Stimulated activated naive CD8-positive, alpha-beta T cell treated with anti-CD3 and anti-CD28 coated beads, Interleukin-15, Interleukin-2, amounts not matched to agents 100 ng/mL and 50 ng/mL, for 24 hours (primary cell): ENCODE measurements around the gene ZBTB18.

Experiments
- H3K27ac Mint-ChIP-seq: one replicate; pipeline ENCODE4 v1.8.0; 2021; ENCODE audit warnings: mild to moderate bottlenecking, mixed read lengths
- H3K27me3 Mint-ChIP-seq: one replicate; pipeline ENCODE4 v1.8.0; 2021; ENCODE audit warnings: mixed read lengths
- H3K36me3 Mint-ChIP-seq: one replicate; pipeline ENCODE4 v1.8.0; 2021; ENCODE audit warnings: low read depth, mixed read lengths
- H3K4me1 Mint-ChIP-seq: one replicate; pipeline ENCODE4 v1.8.0; 2021; ENCODE audit warnings: low read depth, mixed read lengths
- H3K4me3 Mint-ChIP-seq: one replicate; pipeline ENCODE4 v1.8.0; 2021; ENCODE audit warnings: mild to moderate bottlenecking, mixed read lengths
- H3K9me3 Mint-ChIP-seq: one replicate; pipeline ENCODE4 v1.8.0; 2021; ENCODE audit warnings: mixed read lengths

The ZBTB18 gene

DNA sequence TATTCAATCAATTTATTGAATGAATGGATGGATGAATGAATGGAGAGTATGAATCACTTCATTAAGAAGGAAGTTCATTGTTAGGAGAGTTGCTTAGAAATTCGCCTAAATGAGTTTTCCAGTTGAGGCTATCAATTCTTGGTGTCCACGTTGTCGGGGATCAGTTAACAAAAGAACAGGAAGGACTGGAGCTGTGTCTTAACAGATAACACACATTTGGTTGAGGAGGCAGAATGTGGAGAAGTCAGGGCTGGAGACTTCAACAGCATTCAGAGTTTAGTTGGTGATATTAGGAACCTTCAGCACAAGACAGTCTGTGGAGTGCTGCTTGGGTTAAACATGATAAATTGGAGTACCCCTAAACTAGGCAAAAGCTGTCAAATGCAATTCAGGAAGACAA, 33.7 kb downstream of the ZBTB18 start:
- Mint-ChIP-seq H3K27ac (no peak overlapping the region), H3K4me3 (no peak overlapping the region), H3K36me3 (no peaks in the 10 kb centered on the region), H3K9me3 (no peaks in the 10 kb centered on the region), H3K4me1 (no peaks in the 10 kb centered on the region), H3K27me3 (peaks cover 16% of the 10 kb centered on the region)

DNA sequence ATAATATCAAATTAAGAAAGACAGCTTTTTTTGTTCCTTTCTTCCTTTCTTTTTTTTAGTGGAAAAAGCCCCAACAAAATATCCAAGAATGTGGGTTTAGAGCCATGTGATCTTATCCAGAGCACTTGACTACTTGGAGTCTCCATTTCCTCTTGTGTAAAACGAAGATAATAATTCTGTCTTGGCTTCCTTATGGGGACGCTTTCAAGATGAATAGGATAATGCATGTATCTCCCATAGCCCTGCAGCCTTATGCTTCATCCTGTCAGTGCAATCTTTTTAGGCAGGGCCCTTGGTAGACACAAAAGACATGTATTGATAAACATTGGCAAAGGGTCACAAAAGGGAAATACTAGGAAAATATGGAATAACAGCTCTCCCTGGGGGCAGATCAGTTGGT, 34.8 kb downstream of the ZBTB18 start:
- Mint-ChIP-seq H3K27me3 (peaks cover 16% of the 10 kb centered on the region), H3K27ac (no peak overlapping the region), H3K4me3 (no peak overlapping the region), H3K4me1 (no peaks in the 10 kb centered on the region), H3K36me3 (no peaks in the 10 kb centered on the region), H3K9me3 (no peaks in the 10 kb centered on the region)

DNA sequence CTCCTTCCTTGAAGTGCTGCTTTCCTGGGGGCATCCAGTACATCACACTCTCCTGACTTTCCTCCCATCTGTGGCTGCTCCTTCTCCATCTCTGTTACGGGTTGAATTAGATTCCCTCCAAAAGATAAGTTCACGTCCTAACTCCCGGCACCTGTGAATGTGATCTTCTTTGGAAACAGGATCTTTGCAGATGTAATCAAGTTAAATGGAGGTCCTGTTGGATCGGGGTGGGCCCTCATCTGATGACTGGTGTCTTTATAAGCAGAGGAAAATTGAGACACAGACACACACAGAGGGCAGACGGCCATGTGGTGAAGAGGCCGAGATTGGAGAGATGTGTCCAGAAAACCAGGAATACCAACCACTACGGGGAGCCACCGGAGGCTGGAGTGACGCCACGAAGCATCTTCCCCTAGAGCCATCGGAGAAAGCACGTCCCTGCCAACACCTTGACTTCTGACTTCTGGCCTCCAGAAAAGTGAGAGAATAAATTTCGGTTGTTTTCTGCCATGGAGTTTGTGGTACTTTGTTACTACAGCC, 36.0 kb downstream of the ZBTB18 start:
- no peaks in the 10 kb centered on the region for H3K36me3 Mint-ChIP-seq
- no peaks in the 10 kb centered on the region for H3K4me1 Mint-ChIP-seq
- H3K27me3 Mint-ChIP-seq: peaks cover 16% of the 10 kb centered on the region
- no peak overlapping the region for H3K4me3 Mint-ChIP-seq
- H3K9me3 Mint-ChIP-seq: no peaks in the 10 kb centered on the region
- no peak overlapping the region for H3K27ac Mint-ChIP-seq

DNA sequence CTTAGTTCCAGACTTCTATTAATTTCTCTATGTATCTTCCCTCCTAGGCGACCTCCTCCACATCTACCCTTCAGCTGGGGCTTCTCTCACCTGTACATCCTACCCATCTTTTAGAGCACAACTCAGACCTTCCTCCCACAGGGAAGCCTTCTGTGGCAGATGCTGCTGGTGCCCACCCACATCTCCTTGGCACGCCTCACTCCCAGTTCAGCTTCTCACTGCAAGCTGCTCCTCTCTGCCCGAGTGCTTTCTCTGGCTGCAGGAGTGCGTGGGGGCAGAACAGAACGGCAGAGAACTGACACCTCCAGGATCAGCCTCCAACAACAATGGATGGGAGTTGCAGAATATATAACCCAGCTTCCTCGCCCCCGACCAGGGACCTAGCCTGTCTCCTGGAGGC, 36.5 kb downstream of the ZBTB18 start:
- H3K27ac Mint-ChIP-seq: no peak overlapping the region
- H3K36me3 Mint-ChIP-seq: no peaks in the 10 kb centered on the region
- H3K27me3 Mint-ChIP-seq: peaks cover 12% of the 10 kb centered on the region

DNA sequence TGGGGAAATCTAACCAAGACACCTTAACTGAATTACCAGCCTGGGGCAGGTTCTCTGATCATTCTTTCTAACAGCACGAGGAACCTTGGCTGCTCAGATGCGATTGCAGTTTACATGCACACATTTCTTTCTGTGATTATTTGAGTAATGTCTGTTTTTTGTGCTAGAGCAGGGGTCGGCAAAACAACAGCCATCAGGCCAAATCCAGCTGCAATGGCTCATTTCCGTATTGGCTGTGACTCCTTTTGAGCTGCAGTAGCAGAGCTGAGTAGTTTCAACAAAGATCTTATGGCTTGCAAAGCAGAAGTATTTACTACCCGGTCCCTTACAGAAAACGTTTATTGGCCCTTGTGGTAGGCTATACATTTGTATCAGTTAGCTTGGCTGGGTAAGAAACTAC, 37.1 kb downstream of the ZBTB18 start:
- Mint-ChIP-seq H3K4me1 (no peaks in the 10 kb centered on the region), H3K27me3 (peaks cover 7% of the 10 kb centered on the region), H3K4me3 (no peak overlapping the region), H3K9me3 (no peaks in the 10 kb centered on the region), H3K36me3 (no peaks in the 10 kb centered on the region), H3K27ac (no peak overlapping the region)

More for the DNA sequence above, 36.5 kb downstream of the ZBTB18 start:
- no peaks in the 10 kb centered on the region for H3K4me1 Mint-ChIP-seq
- no peak overlapping the region for H3K4me3 Mint-ChIP-seq
- no peaks in the 10 kb centered on the region for H3K9me3 Mint-ChIP-seq

DNA sequence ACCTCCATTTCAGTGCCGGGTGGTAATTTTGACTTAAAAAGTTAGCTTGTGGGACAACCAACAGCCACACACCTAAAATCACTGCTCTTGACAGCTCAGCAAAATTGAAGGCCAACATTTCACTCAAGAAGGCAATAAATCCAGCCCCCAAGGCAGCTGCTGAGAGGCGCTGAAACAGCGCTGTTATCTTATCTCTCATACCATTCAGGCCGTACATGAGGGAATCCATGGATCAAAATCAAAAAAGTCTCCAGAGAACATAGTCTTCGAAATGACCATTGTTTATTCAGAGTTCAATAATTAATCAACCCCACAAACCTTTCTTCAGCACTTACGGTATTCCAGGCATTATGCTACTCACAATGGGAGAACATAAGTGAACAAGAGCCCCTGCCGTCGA, 38.5 kb downstream of the ZBTB18 start:
- Mint-ChIP-seq H3K36me3 (no peaks in the 10 kb centered on the region), H3K4me1 (no peaks in the 10 kb centered on the region), H3K9me3 (no peaks in the 10 kb centered on the region), H3K4me3 (no peak overlapping the region), H3K27ac (no peak overlapping the region), H3K27me3 (peaks cover 2% of the 10 kb centered on the region)

DNA sequence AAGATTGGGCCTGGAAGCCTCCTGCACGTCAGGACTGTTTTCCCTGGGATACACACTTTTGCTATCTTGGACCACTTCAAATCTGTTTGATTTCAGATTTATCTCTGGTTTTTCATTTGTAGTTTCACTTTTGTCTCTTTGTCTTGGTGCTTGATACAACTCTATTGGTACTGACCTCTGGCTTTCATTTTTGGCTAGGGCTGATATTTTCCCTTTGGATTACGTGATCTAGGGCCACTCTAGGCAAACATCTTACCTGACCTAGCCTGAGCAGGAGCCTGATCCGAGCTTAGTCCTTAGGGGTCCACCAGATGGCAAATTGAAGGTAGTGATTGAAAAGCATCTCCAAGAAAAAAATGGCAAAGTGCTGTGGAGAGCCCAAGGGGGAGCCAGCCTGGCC, 39.6 kb downstream of the ZBTB18 start:
- Mint-ChIP-seq H3K4me3 (no peak overlapping the region), H3K4me1 (no peaks in the 10 kb centered on the region), H3K9me3 (no peaks in the 10 kb centered on the region), H3K27ac (no peak overlapping the region), H3K36me3 (no peaks in the 10 kb centered on the region), H3K27me3 (no peaks in the 10 kb centered on the region)

DNA sequence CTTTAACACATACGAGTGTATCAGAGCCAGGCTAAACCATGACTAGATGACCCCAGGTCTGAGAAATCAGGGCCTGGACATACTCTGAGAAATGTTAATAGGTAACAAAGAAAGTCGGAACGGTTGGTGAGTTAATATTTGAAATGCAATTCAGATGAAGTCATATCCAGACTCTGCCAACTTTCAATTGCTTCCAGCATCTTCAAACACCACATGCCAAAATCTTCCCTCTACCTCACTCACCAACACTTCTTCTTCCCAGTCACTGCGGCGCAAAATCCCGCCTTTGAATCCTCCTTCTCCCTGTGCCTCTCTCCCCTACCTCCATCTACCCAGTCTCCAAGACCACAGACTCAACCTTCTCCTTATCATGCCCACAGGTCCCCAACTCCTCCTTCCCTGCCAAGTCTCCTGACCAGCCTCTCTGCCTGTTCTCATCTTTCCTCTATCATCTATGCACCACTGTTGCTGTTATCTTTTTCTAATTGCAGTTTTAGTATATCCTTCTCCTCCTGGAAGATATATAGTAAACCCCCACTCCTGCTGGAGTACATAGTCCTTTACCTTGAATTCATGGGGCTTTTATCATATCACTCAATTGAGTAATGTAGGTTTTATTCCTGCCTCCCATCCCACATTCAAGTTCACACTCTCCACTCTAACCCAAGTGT, 41.3 kb downstream of the ZBTB18 start:
- no peaks in the 10 kb centered on the region for H3K27me3 Mint-ChIP-seq
- H3K4me3 Mint-ChIP-seq: no peak overlapping the region
- no peaks in the 10 kb centered on the region for H3K36me3 Mint-ChIP-seq

DNA sequence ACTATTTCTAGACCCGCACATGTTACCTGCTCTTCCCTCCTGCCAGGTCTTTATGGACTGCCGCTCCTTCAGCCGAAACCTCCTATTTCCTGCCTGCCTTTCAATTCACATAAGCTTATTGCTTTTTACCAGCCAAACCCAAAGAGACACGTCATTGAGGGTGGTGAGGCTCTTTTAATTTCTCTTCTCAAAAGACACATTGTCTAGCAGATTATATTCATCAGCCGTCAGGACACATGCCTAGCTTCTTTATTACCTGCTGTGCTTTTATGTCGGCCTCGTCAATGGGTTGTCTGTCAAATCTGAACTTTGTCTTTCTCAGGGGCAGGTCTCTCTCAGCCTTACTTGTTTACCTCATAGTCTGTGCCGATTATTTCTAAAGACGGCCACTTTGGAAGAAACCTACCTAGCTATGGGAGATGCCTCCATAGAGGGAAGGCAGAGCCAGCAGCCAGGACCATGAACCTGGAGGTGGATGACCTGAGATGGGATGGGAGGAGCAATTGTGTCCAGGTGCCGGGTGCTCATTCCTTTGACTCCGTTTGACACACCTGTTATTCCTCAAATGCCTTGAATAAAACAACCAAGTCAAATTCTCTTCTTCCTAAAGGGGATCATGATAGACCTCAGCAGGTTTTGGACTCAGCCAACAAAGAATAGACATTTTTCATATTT, 42.0 kb downstream of the ZBTB18 start:
- H3K27me3 Mint-ChIP-seq: no peaks in the 10 kb centered on the region
- H3K27ac Mint-ChIP-seq: no peak overlapping the region
- H3K4me1 Mint-ChIP-seq: peaks cover 7% of the 10 kb centered on the region
- H3K4me3 Mint-ChIP-seq: no peak overlapping the region
- no peaks in the 10 kb centered on the region for H3K9me3 Mint-ChIP-seq
- H3K36me3 Mint-ChIP-seq: no peaks in the 10 kb centered on the region

More for the DNA sequence above, 41.3 kb downstream of the ZBTB18 start:
- Mint-ChIP-seq H3K9me3 (no peaks in the 10 kb centered on the region), H3K4me1 (peaks cover 1% of the 10 kb centered on the region), H3K27ac (no peak overlapping the region)

DNA sequence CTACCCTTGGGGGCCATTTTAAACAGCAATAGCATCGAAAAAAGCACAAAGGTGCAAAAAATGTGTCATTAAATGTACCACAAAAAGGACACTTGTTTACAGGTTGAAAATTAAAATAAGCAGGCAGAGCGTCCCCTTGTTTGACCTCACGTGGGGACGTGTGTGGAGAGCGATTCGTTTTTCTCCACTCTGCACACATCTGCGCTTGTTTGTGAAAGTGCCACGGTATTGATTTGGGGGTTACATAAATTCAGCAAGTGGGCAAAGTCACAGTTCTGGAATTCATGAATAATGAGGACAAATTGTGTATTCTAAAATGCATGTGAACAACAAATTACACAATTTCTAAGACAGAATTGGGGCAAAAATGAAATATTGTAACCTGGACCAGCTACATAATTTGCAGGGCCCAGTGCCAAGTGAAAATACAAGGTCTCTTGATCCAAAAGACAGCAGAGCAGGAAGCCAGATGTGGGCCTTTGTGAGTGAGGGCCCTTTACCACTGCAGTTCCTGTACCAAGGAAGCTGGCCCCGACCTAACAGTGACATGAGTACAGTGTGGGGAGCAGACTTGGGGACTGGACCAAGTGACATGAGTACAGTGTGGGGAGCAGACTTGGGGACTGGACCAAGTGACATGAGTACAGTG, 43.9 kb downstream of the ZBTB18 start:
- H3K9me3 Mint-ChIP-seq: no peaks in the 10 kb centered on the region
- no peak overlapping the region for H3K27ac Mint-ChIP-seq
- H3K27me3 Mint-ChIP-seq: peaks cover 3% of the 10 kb centered on the region

DNA sequence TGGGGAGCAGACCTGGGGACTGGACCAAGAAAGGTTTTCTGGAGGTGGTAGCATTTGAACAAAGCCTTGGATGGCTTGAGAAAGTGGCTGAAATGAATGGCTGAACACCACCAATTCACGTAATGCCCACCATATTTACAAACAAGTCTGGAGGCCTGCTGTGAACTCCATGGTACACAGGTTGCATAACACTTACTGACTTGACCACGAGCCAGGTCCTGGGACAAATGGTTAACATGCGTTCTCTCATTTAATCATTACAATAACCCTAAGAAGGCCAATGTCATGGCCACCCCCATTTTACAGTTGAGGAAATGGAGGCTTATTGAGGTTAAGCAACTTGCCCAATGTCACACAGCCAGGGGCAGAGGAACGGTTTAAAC, 44.4 kb downstream of the ZBTB18 start:
- H3K27me3 Mint-ChIP-seq: peaks cover 3% of the 10 kb centered on the region
- no peak overlapping the region for H3K4me3 Mint-ChIP-seq
- H3K9me3 Mint-ChIP-seq: no peaks in the 10 kb centered on the region
- H3K4me1 Mint-ChIP-seq: peaks cover 10% of the 10 kb centered on the region
- H3K36me3 Mint-ChIP-seq: no peaks in the 10 kb centered on the region
- no peak overlapping the region for H3K27ac Mint-ChIP-seq

More for the DNA sequence above, 43.9 kb downstream of the ZBTB18 start:
- H3K4me3 Mint-ChIP-seq: no peak overlapping the region
- H3K4me1 Mint-ChIP-seq: peaks cover 7% of the 10 kb centered on the region
- no peaks in the 10 kb centered on the region for H3K36me3 Mint-ChIP-seq

DNA sequence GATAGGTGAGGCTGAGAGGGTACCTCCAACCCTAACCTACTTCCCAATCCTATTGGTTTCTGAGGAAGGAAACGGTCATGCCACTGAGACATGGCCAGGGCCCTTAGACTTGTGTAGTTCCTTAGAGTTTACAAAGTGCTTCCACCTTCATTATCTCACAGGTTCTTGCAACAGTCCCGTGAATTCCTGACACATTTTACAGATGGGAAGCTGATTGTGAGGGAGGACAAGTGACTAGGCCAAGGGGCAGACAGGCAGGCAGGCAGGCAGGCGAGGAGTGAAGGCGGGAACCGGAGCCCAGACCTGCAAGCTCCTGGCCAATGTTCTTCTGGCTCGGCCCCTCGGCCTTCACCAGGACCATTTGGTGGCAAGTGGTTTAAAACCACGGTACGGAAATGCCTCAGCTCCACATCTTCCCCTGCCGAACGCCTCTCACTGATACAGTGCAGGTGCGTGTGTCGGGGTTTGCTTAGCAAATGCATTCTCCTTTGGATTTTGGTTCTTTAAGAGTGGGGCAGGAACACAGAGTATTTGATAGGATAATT, 45.1 kb downstream of the ZBTB18 start:
- Mint-ChIP-seq H3K36me3 (no peaks in the 10 kb centered on the region), H3K27me3 (peaks cover 3% of the 10 kb centered on the region), H3K4me1 (peaks cover 17% of the 10 kb centered on the region), H3K27ac (no peak overlapping the region), H3K9me3 (no peaks in the 10 kb centered on the region), H3K4me3 (no peak overlapping the region)

DNA sequence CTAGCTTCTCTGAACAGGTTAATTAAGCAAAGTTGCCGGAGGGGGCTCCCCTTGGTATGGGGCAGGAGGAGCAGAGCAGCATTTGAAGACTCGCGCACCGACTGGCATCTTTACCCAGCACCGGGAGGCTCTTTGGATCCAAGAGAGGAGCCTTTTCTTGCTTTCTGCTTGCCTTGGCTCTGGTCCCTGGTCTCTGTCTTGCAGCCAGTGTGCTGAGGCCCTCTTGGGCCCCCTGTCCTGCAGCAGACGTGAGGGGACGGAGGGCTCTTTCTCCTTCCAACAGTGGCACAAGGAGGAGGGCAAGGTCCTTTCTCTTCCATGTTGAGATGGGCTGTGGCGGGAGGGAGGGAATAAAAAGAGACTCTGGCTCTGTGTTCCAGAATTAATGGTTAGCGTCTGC, 45.6 kb downstream of the ZBTB18 start:
- Mint-ChIP-seq H3K27ac (no peak overlapping the region), H3K36me3 (no peaks in the 10 kb centered on the region), H3K9me3 (no peaks in the 10 kb centered on the region), H3K27me3 (peaks cover 3% of the 10 kb centered on the region), H3K4me3 (no peak overlapping the region), H3K4me1 (peaks cover 22% of the 10 kb centered on the region)

DNA sequence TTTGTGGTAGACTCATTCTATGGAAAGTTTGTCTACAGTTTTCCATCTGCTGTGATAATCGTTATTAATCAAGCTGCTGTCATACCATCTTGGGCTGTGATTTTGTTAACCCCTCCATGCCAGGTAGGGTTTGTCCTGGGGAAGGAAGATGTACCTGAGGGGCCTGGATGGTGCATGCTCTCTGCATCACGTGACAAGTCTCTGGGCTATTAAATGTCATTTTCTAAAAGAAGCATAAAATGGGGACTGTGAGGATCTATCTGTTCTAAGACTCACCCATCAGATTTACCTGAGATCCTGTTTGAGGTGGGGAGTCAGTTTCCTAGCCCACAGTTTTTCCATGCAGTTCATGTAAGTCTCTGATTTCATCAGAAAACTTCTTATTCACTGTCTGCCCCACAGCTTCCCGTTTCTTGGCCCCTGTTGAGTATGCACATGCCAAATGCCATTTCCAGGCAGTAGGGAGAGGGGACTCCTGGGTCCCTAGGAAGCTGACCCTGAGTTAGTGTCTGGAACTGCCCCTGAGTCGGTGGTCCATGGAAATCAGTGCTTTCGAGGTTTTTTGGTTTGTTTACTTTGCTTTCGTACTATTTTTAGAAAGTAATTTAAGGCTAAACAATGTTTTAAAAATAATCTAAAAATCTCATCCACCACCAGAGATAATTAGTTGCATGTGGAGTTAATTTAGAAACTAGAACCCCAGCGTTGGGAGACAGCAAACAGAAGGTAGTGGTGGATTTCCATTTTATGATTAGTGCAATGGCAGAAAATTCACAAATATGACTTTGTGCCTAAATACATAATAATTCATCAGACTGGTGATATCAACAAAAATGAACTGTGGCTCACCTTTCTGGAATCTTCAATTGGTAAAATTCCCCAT, 46.7 kb downstream of the ZBTB18 start:
- Mint-ChIP-seq H3K36me3 (no peaks in the 10 kb centered on the region), H3K27me3 (peaks cover 3% of the 10 kb centered on the region), H3K27ac (peak overlapping the region; percentile 30), H3K4me1 (peaks cover 22% of the 10 kb centered on the region), H3K4me3 (no peak overlapping the region), H3K9me3 (no peaks in the 10 kb centered on the region)
